Erythroblast (primary cell): ENCODE data around the gene NRL.
"Not testable (repeated sequence)": the region's sequence is repeated elsewhere in the genome, so short reads cannot be mapped to it uniquely, and the experiment has no call there.

Experiments used
- GATA1 ChIP-seq: IDR thresholded peaks from 2 replicates; pipeline ENCODE4 v1.6.1; 2011; ENCODE audit warnings: low read depth, mild to moderate bottlenecking, control low read depth, low read length, moderate library complexity
- POLR2A ChIP-seq: IDR thresholded peaks from 2 replicates; pipeline ENCODE4 v1.6.1; 2011; ENCODE audit warnings: mild to moderate bottlenecking, low read length

GRCh38 chr14:24049002-24049401 lies 65.7 kb downstream of the NRL start:
- TF ChIP-seq POLR2A, GATA1: not testable (repeated sequence)
